Endothelial cell (in vitro differentiated cells): Measurements from ENCODE around the gene UXS1. TPM values are rescaled to one million over a fixed set of nuclear protein-coding genes. Genes with fewer than 3 reads are reported as not detected.

Experiments
- DNase-seq: peaks from one replicate; pipeline ENCODE4 v3.0.0; 2021; ENCODE audit warnings: low spot score
- H3K27ac Mint-ChIP-seq: one replicate; pipeline ENCODE4 v1.8.0; 2021; ENCODE audit warnings: mixed read lengths, inconsistent platforms; ENCODE audit not compliant: unreplicated experiment
- H3K27me3 Mint-ChIP-seq: one replicate; pipeline ENCODE4 v1.8.0; 2021; ENCODE audit warnings: mild to moderate bottlenecking, moderate library complexity, mixed read lengths, inconsistent platforms; ENCODE audit not compliant: unreplicated experiment
- H3K36me3 Mint-ChIP-seq: one replicate; pipeline ENCODE4 v1.8.0; 2021; ENCODE audit warnings: mild to moderate bottlenecking, low read depth, mixed read lengths, inconsistent platforms; ENCODE audit not compliant: unreplicated experiment
- H3K4me1 Mint-ChIP-seq: one replicate; pipeline ENCODE4 v1.8.0; 2021; ENCODE audit warnings: mild to moderate bottlenecking, mixed read lengths, inconsistent platforms; ENCODE audit not compliant: unreplicated experiment
- H3K4me3 Mint-ChIP-seq: one replicate; pipeline ENCODE4 v1.8.0; 2021; ENCODE audit warnings: mild to moderate bottlenecking, mixed read lengths, inconsistent platforms; ENCODE audit not compliant: unreplicated experiment
- H3K9me3 Mint-ChIP-seq: one replicate; pipeline ENCODE4 v1.8.0; 2021; ENCODE audit warnings: mixed read lengths, inconsistent platforms; ENCODE audit not compliant: unreplicated experiment
- CTCF ChIP-seq: fragments of 200-600 bp; sonication (generic); IDR thresholded peaks from one replicate; pipeline ENCODE4 v1.5.0; 2021; ENCODE audit warnings: antibody characterized with exemption; ENCODE audit not compliant: unreplicated experiment
- total RNA-seq: library from RNA; stranded (reverse); fragmentation: NEBNext Ultra II Directional; extraction: Animal tissue kit (Norgen Biotek cat#: 25700); gene quantifications from one replicate; pipeline ENCODE4 v1.2.1, GENCODE V29; 2021; ENCODE audit not compliant: unreplicated experiment

UXS1 gene
- total RNA-seq, 1 donor from 2014 or later = 60.4 TPM

- Mint-ChIP-seq H3K9me3 (no peaks in the 10 kb centered on the region), H3K27ac (no peak overlapping the region), H3K27me3 (peaks cover 22% of the 10 kb centered on the region), H3K36me3 (no peaks in the 10 kb centered on the region), H3K4me3 (peak overlapping the region; percentile 59), H3K4me1 (peaks cover 11% of the 10 kb centered on the region)
- peak; percentile 10 for DNase-seq
- TF ChIP-seq CTCF = no peak
Observed at GRCh38 chr2:106065268-106065982, 128.7 kb downstream of the UXS1 start.

GRCh38 chr2:106063181-106063580, 130.9 kb downstream of the UXS1 start:
- Mint-ChIP-seq H3K9me3 (no peaks in the 10 kb centered on the region), H3K36me3 (no peaks in the 10 kb centered on the region), H3K4me1 (peaks cover 11% of the 10 kb centered on the region), H3K27me3 (peaks cover 22% of the 10 kb centered on the region), H3K4me3 (no peak overlapping the region), H3K27ac (no peak overlapping the region)
- no peak for TF ChIP-seq CTCF
- no peak for DNase-seq

- DNase-seq = no peak
- Mint-ChIP-seq H3K4me3 (no peak overlapping the region), H3K36me3 (no peaks in the 10 kb centered on the region), H3K27ac (no peak overlapping the region), H3K4me1 (peaks cover 11% of the 10 kb centered on the region), H3K9me3 (no peaks in the 10 kb centered on the region), H3K27me3 (peaks cover 22% of the 10 kb centered on the region)
- no peak for TF ChIP-seq CTCF
Observed at GRCh38 chr2:106062627-106063026, 131.5 kb downstream of the UXS1 start.

GRCh38 chr2:106061611-106062349, 132.3 kb downstream of the UXS1 start:
- Mint-ChIP-seq H3K27ac (no peak overlapping the region), H3K27me3 (peaks cover 22% of the 10 kb centered on the region), H3K4me1 (peaks cover 11% of the 10 kb centered on the region), H3K4me3 (no peak overlapping the region), H3K36me3 (no peaks in the 10 kb centered on the region), H3K9me3 (no peaks in the 10 kb centered on the region)
- no peak for TF ChIP-seq CTCF
- no peak for DNase-seq
